Endothelial cell (in vitro differentiated cells): Measurements from ENCODE around the gene JCAD. TPM values are rescaled to one million over a fixed set of nuclear protein-coding genes. Genes with fewer than 3 reads are reported as not detected.

ENCODE experiments used
- DNase-seq: peaks from one replicate; pipeline ENCODE4 v3.0.0; 2021; ENCODE audit warnings: low spot score
- H3K27ac Mint-ChIP-seq: one replicate; pipeline ENCODE4 v1.8.0; 2021; ENCODE audit warnings: mixed read lengths, inconsistent platforms; ENCODE audit not compliant: unreplicated experiment
- H3K27me3 Mint-ChIP-seq: one replicate; pipeline ENCODE4 v1.8.0; 2021; ENCODE audit warnings: mild to moderate bottlenecking, moderate library complexity, mixed read lengths, inconsistent platforms; ENCODE audit not compliant: unreplicated experiment
- H3K36me3 Mint-ChIP-seq: one replicate; pipeline ENCODE4 v1.8.0; 2021; ENCODE audit warnings: mild to moderate bottlenecking, low read depth, mixed read lengths, inconsistent platforms; ENCODE audit not compliant: unreplicated experiment
- H3K4me1 Mint-ChIP-seq: one replicate; pipeline ENCODE4 v1.8.0; 2021; ENCODE audit warnings: mild to moderate bottlenecking, mixed read lengths, inconsistent platforms; ENCODE audit not compliant: unreplicated experiment
- H3K4me3 Mint-ChIP-seq: one replicate; pipeline ENCODE4 v1.8.0; 2021; ENCODE audit warnings: mild to moderate bottlenecking, mixed read lengths, inconsistent platforms; ENCODE audit not compliant: unreplicated experiment
- H3K9me3 Mint-ChIP-seq: one replicate; pipeline ENCODE4 v1.8.0; 2021; ENCODE audit warnings: mixed read lengths, inconsistent platforms; ENCODE audit not compliant: unreplicated experiment
- total RNA-seq: library from RNA; stranded (reverse); fragmentation: NEBNext Ultra II Directional; extraction: Animal tissue kit (Norgen Biotek cat#: 25700); gene quantifications from one replicate; pipeline ENCODE4 v1.2.1, GENCODE V29; 2021; ENCODE audit not compliant: unreplicated experiment
- TF ChIP-seq, protein P1 (sequence below): fragments of 200-600 bp; sonication (generic); IDR thresholded peaks from one replicate; pipeline ENCODE4 v1.5.0; 2021; ENCODE audit warnings: antibody characterized with exemption; ENCODE audit not compliant: unreplicated experiment

The JCAD gene
- total RNA-seq, 1 donor from 2014 or later: 234 TPM

GRCh38 chr10:30022590-30022989, 36.8 kb downstream of the JCAD start:
- H3K9me3 Mint-ChIP-seq: no peaks in the 10 kb centered on the region

GRCh38 chr10:30019468-30019867, 39.9 kb downstream of the JCAD start:
- DNase-seq: no peak
- Mint-ChIP-seq H3K36me3 (peaks cover 61% of the 10 kb centered on the region), H3K4me1 (peaks cover 30% of the 10 kb centered on the region), H3K27ac (peak overlapping the region; percentile 66), H3K27me3 (peaks cover 2% of the 10 kb centered on the region), H3K9me3 (no peaks in the 10 kb centered on the region), H3K4me3 (no peak overlapping the region)
- TF ChIP-seq, protein P1, sequence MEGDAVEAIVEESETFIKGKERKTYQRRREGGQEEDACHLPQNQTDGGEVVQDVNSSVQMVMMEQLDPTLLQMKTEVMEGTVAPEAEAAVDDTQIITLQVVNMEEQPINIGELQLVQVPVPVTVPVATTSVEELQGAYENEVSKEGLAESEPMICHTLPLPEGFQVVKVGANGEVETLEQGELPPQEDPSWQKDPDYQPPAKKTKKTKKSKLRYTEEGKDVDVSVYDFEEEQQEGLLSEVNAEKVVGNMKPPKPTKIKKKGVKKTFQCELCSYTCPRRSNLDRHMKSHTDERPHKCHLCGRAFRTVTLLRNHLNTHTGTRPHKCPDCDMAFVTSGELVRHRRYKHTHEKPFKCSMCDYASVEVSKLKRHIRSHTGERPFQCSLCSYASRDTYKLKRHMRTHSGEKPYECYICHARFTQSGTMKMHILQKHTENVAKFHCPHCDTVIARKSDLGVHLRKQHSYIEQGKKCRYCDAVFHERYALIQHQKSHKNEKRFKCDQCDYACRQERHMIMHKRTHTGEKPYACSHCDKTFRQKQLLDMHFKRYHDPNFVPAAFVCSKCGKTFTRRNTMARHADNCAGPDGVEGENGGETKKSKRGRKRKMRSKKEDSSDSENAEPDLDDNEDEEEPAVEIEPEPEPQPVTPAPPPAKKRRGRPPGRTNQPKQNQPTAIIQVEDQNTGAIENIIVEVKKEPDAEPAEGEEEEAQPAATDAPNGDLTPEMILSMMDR: no peak

More at GRCh38 chr10:30022590-30022989, 36.8 kb downstream of the JCAD start:
- Mint-ChIP-seq H3K36me3 (peaks cover 64% of the 10 kb centered on the region), H3K4me3 (no peak overlapping the region), H3K4me1 (peaks cover 31% of the 10 kb centered on the region), H3K27me3 (peaks cover 8% of the 10 kb centered on the region), H3K27ac (no peak overlapping the region)
- TF ChIP-seq, protein P1: no peak
- DNase-seq: no peak

GRCh38 chr10:30018496-30018895, 40.9 kb downstream of the JCAD start:
- TF ChIP-seq, protein P1: no peak
- Mint-ChIP-seq H3K4me3 (no peak overlapping the region), H3K9me3 (no peaks in the 10 kb centered on the region), H3K27me3 (no peaks in the 10 kb centered on the region), H3K4me1 (peaks cover 34% of the 10 kb centered on the region), H3K27ac (no peak overlapping the region), H3K36me3 (peaks cover 59% of the 10 kb centered on the region)
- DNase-seq: no peak

GRCh38 chr10:30017966-30018365, 41.4 kb downstream of the JCAD start:
- no peak overlapping the region for H3K27ac Mint-ChIP-seq
- peaks cover 54% of the 10 kb centered on the region for H3K36me3 Mint-ChIP-seq
- no peaks in the 10 kb centered on the region for H3K9me3 Mint-ChIP-seq
- H3K4me1 Mint-ChIP-seq: peaks cover 35% of the 10 kb centered on the region
- H3K27me3 Mint-ChIP-seq: no peaks in the 10 kb centered on the region
- TF ChIP-seq, protein P1: no peak
- no peak overlapping the region for H3K4me3 Mint-ChIP-seq
- no peak for DNase-seq

DNA sequence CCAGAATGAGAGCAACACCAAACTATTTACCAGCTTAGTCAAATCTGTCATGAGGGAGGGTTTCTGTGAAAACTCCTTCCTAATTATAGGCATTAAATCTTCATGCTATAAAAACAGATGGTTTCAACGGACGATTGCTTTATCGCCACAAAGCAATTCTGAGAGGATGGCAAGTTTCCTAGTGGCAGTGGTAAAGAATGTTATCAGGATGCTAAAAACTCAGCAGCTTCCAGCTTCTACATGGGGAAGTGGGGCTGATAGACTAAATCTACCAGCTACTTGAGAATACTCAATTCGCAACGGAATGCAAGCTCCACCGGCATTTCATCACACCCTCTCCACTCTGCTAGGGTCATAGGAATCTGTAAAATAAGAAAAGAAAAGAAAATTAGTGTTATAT, 41.8 kb downstream of the JCAD start:
- Mint-ChIP-seq H3K9me3 (no peaks in the 10 kb centered on the region), H3K36me3 (peaks cover 51% of the 10 kb centered on the region), H3K27ac (no peak overlapping the region), H3K27me3 (no peaks in the 10 kb centered on the region), H3K4me1 (peaks cover 37% of the 10 kb centered on the region), H3K4me3 (peak overlapping the region; percentile 71)
- DNase-seq: no peak
- TF ChIP-seq, protein P1: no peak
